ENCODE measurements around the gene EBF3. TPM values are rescaled to one million over a fixed set of nuclear protein-coding genes. Genes with fewer than 3 reads are reported as not detected.

EBF3 gene
- total RNA-seq, 4 donors from 2014 or later = 29.1 to 50.9 (median 43.9) TPM

DNA sequence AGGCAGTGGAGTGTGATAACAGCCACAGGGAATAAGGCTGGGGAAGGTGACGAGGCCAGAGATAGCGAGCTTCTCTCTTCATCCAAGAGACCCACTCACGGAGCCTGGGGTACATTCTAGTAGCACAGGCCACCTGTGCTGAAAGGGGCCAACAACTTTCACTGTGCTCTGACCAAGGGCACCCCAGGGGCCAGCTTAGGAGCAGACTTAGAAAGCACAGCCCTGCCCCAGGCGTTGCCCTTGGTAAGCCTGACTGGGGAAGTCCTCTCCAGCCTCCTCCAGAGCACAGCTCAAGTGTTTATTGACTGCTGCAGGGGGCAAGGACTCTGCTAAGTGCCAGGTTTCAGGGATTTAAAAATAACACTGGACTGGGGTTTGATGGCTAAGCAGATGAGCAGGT is 44.7 kb downstream of the EBF3 start:
- TF ChIP-seq, protein P1, sequence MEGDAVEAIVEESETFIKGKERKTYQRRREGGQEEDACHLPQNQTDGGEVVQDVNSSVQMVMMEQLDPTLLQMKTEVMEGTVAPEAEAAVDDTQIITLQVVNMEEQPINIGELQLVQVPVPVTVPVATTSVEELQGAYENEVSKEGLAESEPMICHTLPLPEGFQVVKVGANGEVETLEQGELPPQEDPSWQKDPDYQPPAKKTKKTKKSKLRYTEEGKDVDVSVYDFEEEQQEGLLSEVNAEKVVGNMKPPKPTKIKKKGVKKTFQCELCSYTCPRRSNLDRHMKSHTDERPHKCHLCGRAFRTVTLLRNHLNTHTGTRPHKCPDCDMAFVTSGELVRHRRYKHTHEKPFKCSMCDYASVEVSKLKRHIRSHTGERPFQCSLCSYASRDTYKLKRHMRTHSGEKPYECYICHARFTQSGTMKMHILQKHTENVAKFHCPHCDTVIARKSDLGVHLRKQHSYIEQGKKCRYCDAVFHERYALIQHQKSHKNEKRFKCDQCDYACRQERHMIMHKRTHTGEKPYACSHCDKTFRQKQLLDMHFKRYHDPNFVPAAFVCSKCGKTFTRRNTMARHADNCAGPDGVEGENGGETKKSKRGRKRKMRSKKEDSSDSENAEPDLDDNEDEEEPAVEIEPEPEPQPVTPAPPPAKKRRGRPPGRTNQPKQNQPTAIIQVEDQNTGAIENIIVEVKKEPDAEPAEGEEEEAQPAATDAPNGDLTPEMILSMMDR (IDR thresholded peaks at IDR 0.05; ENCODE audit: low read depth) = no peak

DNA sequence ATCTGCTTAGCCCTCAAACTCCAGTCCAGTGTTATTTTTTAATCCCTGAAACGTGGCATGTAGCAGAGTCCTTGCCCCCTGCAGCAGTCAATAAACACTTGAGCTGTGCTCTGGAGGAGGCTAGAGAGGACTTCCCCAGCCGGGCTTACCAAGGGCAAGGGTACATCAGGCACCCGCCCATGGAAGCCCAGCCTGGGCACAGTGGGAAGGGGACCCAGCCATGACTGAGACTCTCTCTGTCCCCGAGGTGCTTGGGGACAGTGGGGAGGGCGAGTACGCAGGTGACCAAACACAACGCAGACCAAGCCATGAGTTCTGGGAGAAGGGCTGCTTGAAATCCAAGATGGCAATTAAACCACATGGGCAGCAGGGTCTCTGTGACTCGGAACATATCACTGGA is 45.2 kb downstream of the EBF3 start:
- TF ChIP-seq, protein P1 (IDR thresholded peaks at IDR 0.05; ENCODE audit: low read depth) = no peak

DNA sequence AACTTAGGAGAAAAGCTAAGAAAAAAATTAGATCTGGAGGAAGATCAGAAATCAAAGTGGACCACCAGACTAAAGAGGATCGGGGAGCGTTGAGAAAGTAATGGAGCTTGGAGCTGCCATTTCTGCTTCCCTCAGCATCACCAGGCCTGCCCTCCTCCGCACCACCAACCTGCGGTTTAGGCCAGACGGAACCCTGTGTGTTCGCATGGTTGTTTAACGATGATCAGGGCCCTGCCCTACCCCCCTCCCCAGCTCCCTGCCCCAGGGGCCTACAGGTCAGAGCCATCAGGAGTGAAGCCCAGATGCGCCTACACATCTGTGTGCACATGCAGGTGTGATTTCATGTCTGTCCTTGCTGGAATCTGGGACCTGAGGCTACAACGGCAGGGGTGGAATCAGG is 45.7 kb downstream of the EBF3 start:
- TF ChIP-seq, protein P1 (IDR thresholded peaks at IDR 0.05; ENCODE audit: low read depth) = no peak

DNA sequence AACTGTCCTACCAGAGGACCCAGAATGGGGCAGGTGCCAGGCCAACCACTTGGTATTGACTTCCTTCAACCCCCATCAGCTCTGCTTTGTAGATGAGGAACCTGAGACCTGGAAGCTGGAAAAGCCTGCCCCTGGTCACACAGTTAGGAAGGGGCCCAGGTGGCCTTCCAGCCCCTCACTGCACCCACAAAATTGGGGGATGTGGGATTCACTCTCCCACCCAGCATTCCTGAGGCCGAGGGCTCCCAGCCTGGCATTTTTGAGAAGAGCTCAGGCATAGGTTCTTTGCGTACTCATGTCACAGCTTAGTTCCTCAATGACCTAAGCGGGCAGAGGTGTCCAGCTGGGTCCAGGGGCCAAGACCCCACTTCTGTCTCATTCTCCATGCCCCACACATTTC is 46.1 kb downstream of the EBF3 start:
- TF ChIP-seq, protein P1 (IDR thresholded peaks at IDR 0.05; ENCODE audit: low read depth) = no peak

DNA sequence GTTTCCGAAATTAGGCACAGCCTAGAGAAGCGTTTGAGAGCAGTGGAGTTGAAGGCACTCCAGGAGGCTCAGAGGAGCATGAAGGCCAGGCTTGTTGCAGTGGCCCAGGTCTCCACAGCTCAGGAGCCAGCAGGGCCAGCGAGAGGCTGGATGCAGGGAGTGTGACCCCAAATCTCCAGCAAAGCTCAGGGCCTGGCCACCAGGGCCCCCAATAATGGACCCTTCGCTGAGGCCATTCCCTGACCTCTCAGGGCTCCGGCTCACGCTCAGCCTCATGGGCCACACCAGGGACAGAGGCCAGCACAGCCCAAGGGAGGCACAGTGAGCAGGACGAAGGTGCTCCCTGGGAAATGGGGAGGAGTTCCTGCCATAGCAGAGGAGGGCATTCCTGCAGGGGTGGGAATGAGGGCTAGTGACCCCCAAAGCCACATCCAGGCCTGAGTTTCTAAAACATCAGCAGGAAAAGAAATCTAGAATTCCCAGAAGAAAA is 47.5 kb downstream of the EBF3 start:
- TF ChIP-seq, protein P1 (IDR thresholded peaks at IDR 0.05; ENCODE audit: low read depth) = no peak

DNA sequence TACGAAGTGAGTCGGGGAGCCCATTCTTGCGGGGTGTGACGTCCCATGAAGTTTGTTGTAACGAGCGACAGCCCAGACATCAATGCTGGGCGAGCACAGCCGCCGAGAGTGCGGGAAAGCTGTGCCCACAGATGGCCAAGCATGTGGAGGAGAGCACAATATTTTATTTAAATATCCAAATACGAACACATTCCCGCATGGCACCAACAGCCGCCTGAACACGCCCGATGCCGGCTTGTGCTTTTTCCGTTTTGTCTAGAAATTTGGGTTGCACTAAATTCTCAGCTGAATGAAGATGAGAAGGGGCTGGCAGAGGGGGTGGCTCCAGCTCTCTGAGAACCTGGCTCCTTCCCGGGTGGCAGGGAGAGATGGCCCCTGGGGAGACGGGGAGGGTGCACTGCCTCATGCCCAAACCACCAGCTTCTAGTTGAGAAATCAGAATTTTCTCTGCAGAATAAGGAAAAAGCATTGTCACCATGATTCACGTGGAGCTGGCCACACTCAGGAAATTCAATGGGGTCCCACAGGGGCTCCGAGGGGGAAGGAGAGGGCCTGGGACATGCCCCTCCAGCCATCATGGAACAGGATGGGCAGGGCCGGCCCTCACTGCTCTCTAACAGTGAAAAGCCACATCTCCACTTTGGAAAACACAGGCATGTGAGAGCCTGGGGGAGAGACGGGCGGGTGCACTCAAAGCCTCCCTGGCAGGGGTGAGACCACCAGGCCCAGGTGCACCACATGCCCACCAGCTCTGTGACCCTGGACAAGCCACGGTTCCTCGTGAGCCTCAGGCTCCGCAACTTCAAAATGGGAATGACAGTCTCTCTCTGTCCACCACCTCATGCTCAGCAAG is 48.3 kb downstream of the EBF3 start:
- TF ChIP-seq, protein P1 (IDR thresholded peaks at IDR 0.05; ENCODE audit: low read depth) = no peak

DNA sequence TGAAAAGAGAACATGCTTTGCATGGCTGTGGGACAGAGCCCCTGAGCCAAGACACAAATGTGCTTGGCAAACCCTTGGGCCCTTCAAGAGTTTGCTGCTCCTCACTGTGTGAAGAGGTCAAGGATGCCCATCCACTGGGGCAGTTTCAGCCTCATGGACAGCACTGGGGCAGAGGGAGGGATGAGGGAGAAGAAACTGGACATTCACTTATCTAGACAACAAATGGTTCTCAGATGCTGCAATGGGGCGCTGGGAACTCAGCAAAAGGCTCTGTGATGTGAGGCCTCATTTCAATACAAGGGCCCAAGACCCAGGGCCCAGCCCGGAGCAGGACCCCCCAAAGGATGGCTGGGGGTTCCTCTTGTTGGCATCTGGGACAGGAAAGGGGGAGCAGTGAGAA is 49.1 kb downstream of the EBF3 start:
- TF ChIP-seq, protein P1 (IDR thresholded peaks at IDR 0.05; ENCODE audit: low read depth) = no peak
